IPS-NIHi7 (cell line): ENCODE data around the gene INPP5B.

ENCODE experiments used
- DNase-seq: peaks from one replicate; pipeline ENCODE4 v3.0.0; 2012; ENCODE audit warnings: mixed read lengths; ENCODE audit errors: extremely low spot score

INPP5B gene

GRCh38 chr1:37872692-37873091, 74.2 kb downstream of the INPP5B start:
- DNase-seq: no peak

DNA sequence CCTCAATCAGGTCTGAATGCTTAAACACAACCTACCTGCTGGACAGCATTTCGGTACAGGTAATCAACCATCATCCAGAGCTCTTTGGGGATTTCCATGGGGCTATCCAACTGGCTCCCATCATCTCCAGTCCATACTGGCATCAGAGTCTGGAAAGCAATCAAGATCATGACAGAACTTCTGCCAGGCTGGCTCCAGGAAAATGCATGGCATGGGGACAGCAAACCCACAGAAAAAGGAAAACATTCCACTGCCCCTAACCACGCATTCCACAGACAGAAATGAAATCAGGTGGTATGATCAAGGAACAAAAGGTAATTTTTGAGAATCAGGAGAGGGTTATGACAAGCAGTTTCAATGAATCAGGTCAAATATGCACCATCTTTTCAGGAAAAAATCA, 78.4 kb downstream of the INPP5B start:
- DNase-seq: no peak

GRCh38 chr1:37867784-37868183, 79.1 kb downstream of the INPP5B start:
- peak; percentile 30 for DNase-seq

- no peak for DNase-seq
Measured at GRCh38 chr1:37866491-37866890, 80.4 kb downstream of the INPP5B start.

GRCh38 chr1:37865348-37866120, 81.3 kb downstream of the INPP5B start:
- no peak for DNase-seq

GRCh38 chr1:37862330-37862729, 84.5 kb downstream of the INPP5B start:
- no peak for DNase-seq

DNA sequence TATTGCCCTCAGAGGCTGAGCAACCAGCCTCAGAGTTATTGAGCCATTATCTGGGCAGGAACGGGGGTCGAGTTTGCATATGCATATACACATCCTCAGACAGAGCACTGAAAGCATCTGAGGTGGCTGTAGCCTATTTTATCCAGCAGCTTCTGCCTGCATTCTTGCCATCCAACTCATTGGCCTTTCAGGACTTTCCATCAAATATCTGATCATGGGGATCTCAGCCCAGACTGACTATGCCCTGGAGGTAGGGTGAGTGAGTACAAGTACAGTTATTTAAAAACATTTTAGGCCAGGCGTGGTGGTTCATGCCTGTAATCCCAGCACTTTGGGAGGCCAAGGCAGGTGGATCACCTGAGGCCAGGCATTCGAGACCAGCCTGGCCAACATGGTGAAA, 85.7 kb downstream of the INPP5B start:
- DNase-seq: no peak

GRCh38 chr1:37860346-37860666, 86.5 kb downstream of the INPP5B start:
- DNase-seq: no peak

GRCh38 chr1:37859507-37860345, 87.1 kb downstream of the INPP5B start, which contains the start of gene MTF1:
Gene MTF1, minus strand, starts transcription at chr1:37859592. Its CDS starts 1,934 bp downstream, at chr1:37857658.
- DNase-seq: peak; percentile 100

- no peak for DNase-seq
Measured at GRCh38 chr1:37858931-37859506, 87.8 kb downstream of the INPP5B start.

DNA sequence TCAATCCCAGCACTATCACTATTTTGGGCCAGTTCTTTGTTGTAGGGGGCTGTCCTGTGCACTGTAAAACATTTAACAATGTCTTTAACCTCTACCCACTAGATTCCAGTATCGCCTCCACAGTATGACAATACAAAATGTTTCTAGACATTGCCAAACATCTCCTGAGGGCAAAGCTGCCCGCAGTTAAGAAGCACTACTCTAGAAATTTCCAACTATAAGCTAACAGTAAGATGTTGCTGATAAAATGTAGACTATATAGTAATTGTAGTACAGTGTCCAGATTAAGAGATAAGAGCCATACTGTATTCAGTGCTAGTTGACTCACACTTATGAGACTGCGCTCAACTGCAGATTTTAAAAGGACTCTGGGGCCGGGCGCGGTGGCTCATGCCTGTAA, 92.4 kb downstream of the INPP5B start:
- DNase-seq: no peak

- no peak for DNase-seq
Measured at GRCh38 chr1:37853157-37853556, 93.7 kb downstream of the INPP5B start.

- no peak for DNase-seq
Measured at GRCh38 chr1:37851782-37852210, 95.1 kb downstream of the INPP5B start.

DNA sequence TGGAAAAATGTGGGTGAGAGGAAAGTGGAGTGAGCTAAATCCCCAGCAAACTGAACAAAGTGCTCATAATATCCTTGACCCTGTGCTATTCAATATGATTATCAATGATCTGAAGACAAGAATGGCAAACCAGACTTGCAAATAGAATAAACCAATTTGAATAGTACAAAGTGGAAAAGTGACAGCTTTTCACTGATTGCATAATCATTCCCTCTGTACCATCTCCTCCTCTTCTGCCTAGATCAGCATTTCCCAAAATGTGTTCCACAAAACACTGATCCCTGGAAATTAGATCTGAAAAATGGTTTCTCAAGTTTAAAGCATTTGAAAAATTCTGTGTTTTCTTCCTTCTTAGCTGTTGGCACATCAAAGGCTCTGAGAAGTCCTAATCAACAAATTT, 95.6 kb downstream of the INPP5B start:
- no peak for DNase-seq

- DNase-seq: no peak
Measured at GRCh38 chr1:37850352-37850955, 96.4 kb downstream of the INPP5B start.

GRCh38 chr1:37849480-37849879, 97.4 kb downstream of the INPP5B start:
- no peak for DNase-seq

GRCh38 chr1:37846647-37847339, 100.1 kb downstream of the INPP5B start:
- DNase-seq: no peak

- no peak for DNase-seq
Measured at GRCh38 chr1:37845786-37846185, 101.1 kb downstream of the INPP5B start.

DNA sequence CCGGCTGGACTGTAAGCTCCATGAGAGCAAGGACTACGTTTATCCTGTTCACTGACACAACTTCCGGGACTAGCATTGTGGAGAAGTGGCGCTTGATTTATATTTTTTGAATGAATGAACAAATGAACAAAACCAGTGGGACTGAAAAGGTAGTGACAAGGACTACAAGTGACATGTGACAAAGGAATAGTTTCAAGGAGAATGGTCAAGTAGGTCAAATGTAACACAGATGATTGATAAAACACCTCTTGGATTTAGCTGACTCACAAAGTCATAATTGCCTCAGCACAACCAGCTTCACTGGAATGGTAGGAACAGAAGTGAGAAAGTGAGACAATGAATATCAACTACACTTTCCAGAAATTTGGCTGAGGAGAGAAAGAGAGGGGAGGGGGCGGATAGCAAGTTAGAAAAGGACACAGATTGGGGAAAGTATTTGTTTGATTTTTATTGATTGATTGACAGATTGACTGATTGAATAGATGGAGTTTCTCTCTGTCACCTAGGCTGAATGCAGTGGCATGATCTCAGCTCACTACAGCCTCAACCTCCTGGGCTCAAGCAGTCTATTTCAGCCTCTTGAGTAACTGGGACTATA, 101.7 kb downstream of the INPP5B start:
- no peak for DNase-seq

- DNase-seq: no peak
Measured at GRCh38 chr1:37844536-37844935, 102.3 kb downstream of the INPP5B start.

GRCh38 chr1:37841652-37842051, 105.2 kb downstream of the INPP5B start:
- DNase-seq: no peak
